ENCODE measurements around the gene DHDH. TPM values are rescaled to one million over a fixed set of nuclear protein-coding genes. Genes with fewer than 3 reads are reported as not detected.

Gene DHDH
- total RNA-seq, 2 donors from 2014 or later, result 0.50 to 0.86 TPM

DNA sequence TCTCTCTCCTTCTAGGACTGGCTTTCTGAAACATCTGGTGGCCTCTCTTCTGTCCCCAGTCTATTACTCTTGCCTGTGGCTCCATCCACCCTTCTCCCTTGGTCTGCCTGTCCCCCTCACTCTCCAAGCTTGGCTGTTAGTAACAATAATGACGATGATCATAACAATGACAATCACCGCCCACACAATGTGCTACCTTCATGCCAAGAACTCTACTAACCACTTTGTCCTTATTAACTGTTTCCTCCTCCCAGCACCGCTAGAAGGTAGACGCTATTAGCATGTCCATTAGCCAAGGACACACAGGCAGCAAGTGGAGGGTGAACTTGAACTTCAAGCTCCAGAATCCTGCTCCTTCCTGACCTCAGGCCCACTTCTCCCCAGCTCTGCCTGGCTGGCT lies 56.9 kb downstream of the DHDH start:
- Mint-ChIP-seq H3K27ac (peak overlapping the region; percentile 19), H3K4me3 (peak overlapping the region; percentile 66), H3K36me3 (ENCODE audit: low read depth) (peaks cover 4% of the 10 kb centered on the region), H3K4me1 (peaks cover 41% of the 10 kb centered on the region), H3K27me3 (no peaks in the 10 kb centered on the region)
- no peaks in the 10 kb centered on the region for H3K9me3 ChIP-seq (ENCODE audit: control insufficient read depth, low read length, poor library complexity, severe bottlenecking)
- DNase-seq (no peak), ATAC-seq (no peak)

DNA sequence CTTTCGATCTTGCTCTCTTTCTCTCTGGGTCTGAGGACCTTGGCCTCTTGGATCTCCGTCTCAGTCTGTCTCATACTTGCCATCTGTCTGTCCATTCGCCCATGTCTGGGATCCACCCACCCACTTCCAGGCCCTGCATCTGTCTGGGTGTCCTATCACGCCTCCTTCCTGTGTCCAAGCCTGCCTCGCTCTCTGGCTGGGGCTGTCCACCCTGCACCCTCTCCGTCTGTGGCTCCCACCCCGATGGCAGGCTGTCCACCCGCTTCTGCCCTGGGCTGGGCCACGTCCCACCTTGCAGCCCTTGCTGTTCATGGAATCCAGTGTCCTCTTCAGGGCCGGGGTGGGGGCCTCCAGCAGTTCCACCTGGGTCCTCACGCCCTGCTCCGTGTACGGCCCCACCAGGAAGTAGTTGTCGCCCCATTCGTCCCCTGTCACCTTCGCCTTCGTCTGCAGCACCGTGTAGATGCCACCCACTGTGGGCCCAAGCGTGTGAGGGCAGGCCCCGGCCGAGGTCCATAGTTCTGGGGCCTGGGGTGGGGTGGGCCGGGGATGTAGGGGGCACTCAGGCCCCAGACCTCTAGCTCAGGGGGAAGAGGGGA lies 57.6 kb downstream of the DHDH start:
- H3K27ac Mint-ChIP-seq, result peak overlapping the region; percentile 29
- peaks cover 41% of the 10 kb centered on the region for H3K4me1 Mint-ChIP-seq
- H3K27me3 Mint-ChIP-seq, result no peaks in the 10 kb centered on the region

GRCh38 chr19:48991873-48992580 lies 58.5 kb downstream of the DHDH start:
- H3K36me3 Mint-ChIP-seq (ENCODE audit: low read depth), result peaks cover 4% of the 10 kb centered on the region
- ATAC-seq (no peak), DNase-seq (no peak)
- no peaks in the 10 kb centered on the region for H3K9me3 ChIP-seq (ENCODE audit: control insufficient read depth, low read length, poor library complexity, severe bottlenecking)
- no peaks in the 10 kb centered on the region for H3K27me3 Mint-ChIP-seq
- H3K4me3 Mint-ChIP-seq, result peak overlapping the region; percentile 98
- peaks cover 42% of the 10 kb centered on the region for H3K4me1 Mint-ChIP-seq
- peak overlapping the region; percentile 96 for H3K27ac Mint-ChIP-seq

More for the DNA sequence above, 57.6 kb downstream of the DHDH start:
- DNase-seq, result no peak
- ATAC-seq, result no peak
- peaks cover 4% of the 10 kb centered on the region for H3K36me3 Mint-ChIP-seq (ENCODE audit: low read depth)
- peak overlapping the region; percentile 12 for H3K4me3 Mint-ChIP-seq
- H3K9me3 ChIP-seq (ENCODE audit: control insufficient read depth, low read length, poor library complexity, severe bottlenecking), result no peaks in the 10 kb centered on the region

- Mint-ChIP-seq H3K27me3 (no peaks in the 10 kb centered on the region), H3K27ac (peak overlapping the region; percentile 96), H3K4me1 (peaks cover 42% of the 10 kb centered on the region), H3K4me3 (peak overlapping the region; percentile 98), H3K36me3 (ENCODE audit: low read depth) (peaks cover 4% of the 10 kb centered on the region)
- ATAC-seq (no peak), DNase-seq (no peak)
- H3K9me3 ChIP-seq (ENCODE audit: control insufficient read depth, low read length, poor library complexity, severe bottlenecking), result no peaks in the 10 kb centered on the region
These were observed 59.2 kb downstream of the DHDH start for GRCh38 chr19:48992581-48993174.

GRCh38 chr19:48993175-48994034 lies 59.9 kb downstream of the DHDH start, which contains the start of the genes GYS1 and RUVBL2:
Gene GYS1, minus strand, starts transcription at chr19:48993309. Its CDS starts 197 bp downstream, at chr19:48993112.
Gene RUVBL2, plus strand, starts transcription at chr19:48993887. Its CDS starts 25 bp downstream, at chr19:48993912.
- Mint-ChIP-seq H3K4me1 (peaks cover 41% of the 10 kb centered on the region), H3K4me3 (peak within 1 kb of the TSS; percentile 98), H3K36me3 (ENCODE audit: low read depth) (peaks cover 4% of the 10 kb centered on the region), H3K27me3 (no peaks in the 10 kb centered on the region), H3K27ac (peak within 1 kb of the TSS; percentile 96)
- no peaks in the 10 kb centered on the region for H3K9me3 ChIP-seq (ENCODE audit: control insufficient read depth, low read length, poor library complexity, severe bottlenecking)
- ATAC-seq (peak; percentile 93), DNase-seq (peak; percentile 99)

DNA sequence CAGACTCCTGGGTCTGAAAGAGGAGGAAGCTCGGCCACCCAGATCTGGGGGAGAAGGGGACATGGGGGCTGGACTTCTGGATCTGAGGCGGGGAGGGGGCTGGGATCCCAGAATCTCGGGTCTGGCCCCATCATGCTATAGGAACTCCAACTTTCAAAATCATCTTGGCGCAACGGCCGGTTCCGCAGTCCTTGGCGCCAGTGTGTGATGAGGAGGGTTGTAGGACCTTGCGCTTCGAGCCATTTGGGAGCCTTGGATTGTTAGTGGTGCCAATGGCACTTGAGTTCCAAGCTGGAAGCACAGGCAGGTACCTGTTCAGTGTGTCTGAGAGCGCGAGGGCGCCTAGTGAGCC lies 60.5 kb downstream of the DHDH start:
- ATAC-seq, result no peak
- Mint-ChIP-seq H3K27ac (peak overlapping the region; percentile 96), H3K27me3 (no peaks in the 10 kb centered on the region), H3K4me3 (peak overlapping the region; percentile 98), H3K4me1 (peaks cover 38% of the 10 kb centered on the region), H3K36me3 (ENCODE audit: low read depth) (peaks cover under 1% of the 10 kb centered on the region)
- no peaks in the 10 kb centered on the region for H3K9me3 ChIP-seq (ENCODE audit: control insufficient read depth, low read length, poor library complexity, severe bottlenecking)
- no peak for DNase-seq

Other genes starting within 250 kb of the DHDH start
- not detected for gene FUT2, start 237.7 kb upstream of the DHDH start, total RNA-seq
- gene MAMSTR, start 214.0 kb upstream of the DHDH start, total RNA-seq, result under 1 TPM; 0.42 to 0.60 TPM
- gene RASIP1, start 193.1 kb upstream of the DHDH start, total RNA-seq, result under 1 TPM; 0.10 to 0.12 TPM
- gene IZUMO1, start 186.8 kb upstream of the DHDH start, total RNA-seq, result not detected
- under 1 TPM; 0.07 to 0.16 TPM for gene FUT1, start 181.1 kb upstream of the DHDH start, total RNA-seq
- not detected for gene FGF21, start 178.2 kb upstream of the DHDH start, total RNA-seq
- gene BCAT2, start 122.7 kb upstream of the DHDH start, total RNA-seq, result 10 to 100 TPM; 14.0 to 14.6 TPM
- gene HSD17B14, start 97.2 kb upstream of the DHDH start, total RNA-seq, result under 1 TPM in 1 of 2 donors, not detected in 1; 0.44 TPM
- 1 to 10 TPM in 1 of 2 donors, under 1 TPM in 1; 0.42 to 3.0 TPM for gene PLEKHA4, start 65.1 kb upstream of the DHDH start, total RNA-seq
- gene PPP1R15A, start 61.3 kb upstream of the DHDH start, total RNA-seq, result 1,000 to 10,000 TPM in 1 of 2 donors, 100 to 1,000 TPM in 1; 954 to 1,165 TPM
- gene TULP2, start 35.0 kb upstream of the DHDH start, total RNA-seq, result not detected
- 100 to 1,000 TPM; 118 to 135 TPM for gene NUCB1, start 33.4 kb upstream of the DHDH start, total RNA-seq
- gene BAX, start 21.2 kb downstream of the DHDH start, total RNA-seq, result 100 to 1,000 TPM in 1 of 2 donors, 10 to 100 TPM in 1; 89.2 to 104 TPM
- gene FTL, start 31.6 kb downstream of the DHDH start, total RNA-seq, result 100 to 1,000 TPM; 612 to 898 TPM
- 10 to 100 TPM; 21.6 to 24.2 TPM for gene GYS1, start 59.6 kb downstream of the DHDH start, total RNA-seq
- gene RUVBL2, start 60.2 kb downstream of the DHDH start, total RNA-seq, result 10 to 100 TPM; 20.2 to 25.5 TPM
- not detected for gene LHB, start 83.4 kb downstream of the DHDH start, total RNA-seq
- gene CGB3, start 90.6 kb downstream of the DHDH start, total RNA-seq, result not detected
- gene CGB2, start 98.2 kb downstream of the DHDH start, total RNA-seq, result not detected
- not detected for gene CGB1, start 103.2 kb downstream of the DHDH start, total RNA-seq
- not detected for gene CGB5, start 110.1 kb downstream of the DHDH start, total RNA-seq
- gene CGB8, start 115.4 kb downstream of the DHDH start, total RNA-seq, result not detected
- gene CGB7, start 124.0 kb downstream of the DHDH start, total RNA-seq, result not detected
- gene NTF4, start 131.1 kb downstream of the DHDH start, total RNA-seq, result not detected
- gene KCNA7, start 139.0 kb downstream of the DHDH start, total RNA-seq, result not detected
- 100 to 1,000 TPM; 352 to 394 TPM for gene SNRNP70, start 151.8 kb downstream of the DHDH start, total RNA-seq
- 1 to 10 TPM; 4.7 to 5.2 TPM for gene LIN7B, start 180.7 kb downstream of the DHDH start, total RNA-seq
- gene C19orf73, start 185.4 kb downstream of the DHDH start, total RNA-seq, result 1 to 10 TPM; 3.6 to 3.9 TPM
- 1 to 10 TPM; 2.6 to 3.9 TPM for gene PPFIA3, start 185.8 kb downstream of the DHDH start, total RNA-seq
- gene HRC, start 221.7 kb downstream of the DHDH start, total RNA-seq, result not detected
- gene TRPM4, start 224.1 kb downstream of the DHDH start, total RNA-seq, result under 1 TPM in 1 of 2 donors, not detected in 1; 0.25 TPM